ENCODE results near the gene ATP6V0E1. TPM values are rescaled to one million over a fixed set of nuclear protein-coding genes. Genes with fewer than 3 reads are reported as not detected.

Gene ATP6V0E1
- total and polyA plus RNA-seq, 2 of the 8 experiments (the other 6 are each of a cell fraction or from before 2014, with no cell fraction given), result 108 to 134 TPM

DNA sequence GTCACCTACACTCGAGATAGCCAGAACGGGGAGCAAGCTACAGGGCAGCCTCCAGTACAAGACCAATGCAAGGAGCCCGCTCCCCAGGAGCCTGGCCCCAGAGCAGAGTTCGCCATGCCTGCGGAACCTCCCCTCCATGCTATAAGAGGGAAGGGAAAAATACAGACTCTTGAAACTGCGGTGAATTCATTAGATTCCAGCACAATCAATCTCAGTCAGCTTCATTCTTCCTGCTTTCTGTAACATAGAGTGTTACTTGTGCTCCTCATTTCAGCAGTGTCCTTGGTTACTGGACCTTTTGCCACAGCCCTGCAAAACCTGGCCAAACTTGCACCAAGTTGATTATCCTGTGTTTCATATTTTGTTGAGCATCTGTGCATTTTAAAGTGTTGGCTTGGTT is 50.4 kb downstream of the ATP6V0E1 start (continued):
- TF ChIP-seq, protein P1, sequence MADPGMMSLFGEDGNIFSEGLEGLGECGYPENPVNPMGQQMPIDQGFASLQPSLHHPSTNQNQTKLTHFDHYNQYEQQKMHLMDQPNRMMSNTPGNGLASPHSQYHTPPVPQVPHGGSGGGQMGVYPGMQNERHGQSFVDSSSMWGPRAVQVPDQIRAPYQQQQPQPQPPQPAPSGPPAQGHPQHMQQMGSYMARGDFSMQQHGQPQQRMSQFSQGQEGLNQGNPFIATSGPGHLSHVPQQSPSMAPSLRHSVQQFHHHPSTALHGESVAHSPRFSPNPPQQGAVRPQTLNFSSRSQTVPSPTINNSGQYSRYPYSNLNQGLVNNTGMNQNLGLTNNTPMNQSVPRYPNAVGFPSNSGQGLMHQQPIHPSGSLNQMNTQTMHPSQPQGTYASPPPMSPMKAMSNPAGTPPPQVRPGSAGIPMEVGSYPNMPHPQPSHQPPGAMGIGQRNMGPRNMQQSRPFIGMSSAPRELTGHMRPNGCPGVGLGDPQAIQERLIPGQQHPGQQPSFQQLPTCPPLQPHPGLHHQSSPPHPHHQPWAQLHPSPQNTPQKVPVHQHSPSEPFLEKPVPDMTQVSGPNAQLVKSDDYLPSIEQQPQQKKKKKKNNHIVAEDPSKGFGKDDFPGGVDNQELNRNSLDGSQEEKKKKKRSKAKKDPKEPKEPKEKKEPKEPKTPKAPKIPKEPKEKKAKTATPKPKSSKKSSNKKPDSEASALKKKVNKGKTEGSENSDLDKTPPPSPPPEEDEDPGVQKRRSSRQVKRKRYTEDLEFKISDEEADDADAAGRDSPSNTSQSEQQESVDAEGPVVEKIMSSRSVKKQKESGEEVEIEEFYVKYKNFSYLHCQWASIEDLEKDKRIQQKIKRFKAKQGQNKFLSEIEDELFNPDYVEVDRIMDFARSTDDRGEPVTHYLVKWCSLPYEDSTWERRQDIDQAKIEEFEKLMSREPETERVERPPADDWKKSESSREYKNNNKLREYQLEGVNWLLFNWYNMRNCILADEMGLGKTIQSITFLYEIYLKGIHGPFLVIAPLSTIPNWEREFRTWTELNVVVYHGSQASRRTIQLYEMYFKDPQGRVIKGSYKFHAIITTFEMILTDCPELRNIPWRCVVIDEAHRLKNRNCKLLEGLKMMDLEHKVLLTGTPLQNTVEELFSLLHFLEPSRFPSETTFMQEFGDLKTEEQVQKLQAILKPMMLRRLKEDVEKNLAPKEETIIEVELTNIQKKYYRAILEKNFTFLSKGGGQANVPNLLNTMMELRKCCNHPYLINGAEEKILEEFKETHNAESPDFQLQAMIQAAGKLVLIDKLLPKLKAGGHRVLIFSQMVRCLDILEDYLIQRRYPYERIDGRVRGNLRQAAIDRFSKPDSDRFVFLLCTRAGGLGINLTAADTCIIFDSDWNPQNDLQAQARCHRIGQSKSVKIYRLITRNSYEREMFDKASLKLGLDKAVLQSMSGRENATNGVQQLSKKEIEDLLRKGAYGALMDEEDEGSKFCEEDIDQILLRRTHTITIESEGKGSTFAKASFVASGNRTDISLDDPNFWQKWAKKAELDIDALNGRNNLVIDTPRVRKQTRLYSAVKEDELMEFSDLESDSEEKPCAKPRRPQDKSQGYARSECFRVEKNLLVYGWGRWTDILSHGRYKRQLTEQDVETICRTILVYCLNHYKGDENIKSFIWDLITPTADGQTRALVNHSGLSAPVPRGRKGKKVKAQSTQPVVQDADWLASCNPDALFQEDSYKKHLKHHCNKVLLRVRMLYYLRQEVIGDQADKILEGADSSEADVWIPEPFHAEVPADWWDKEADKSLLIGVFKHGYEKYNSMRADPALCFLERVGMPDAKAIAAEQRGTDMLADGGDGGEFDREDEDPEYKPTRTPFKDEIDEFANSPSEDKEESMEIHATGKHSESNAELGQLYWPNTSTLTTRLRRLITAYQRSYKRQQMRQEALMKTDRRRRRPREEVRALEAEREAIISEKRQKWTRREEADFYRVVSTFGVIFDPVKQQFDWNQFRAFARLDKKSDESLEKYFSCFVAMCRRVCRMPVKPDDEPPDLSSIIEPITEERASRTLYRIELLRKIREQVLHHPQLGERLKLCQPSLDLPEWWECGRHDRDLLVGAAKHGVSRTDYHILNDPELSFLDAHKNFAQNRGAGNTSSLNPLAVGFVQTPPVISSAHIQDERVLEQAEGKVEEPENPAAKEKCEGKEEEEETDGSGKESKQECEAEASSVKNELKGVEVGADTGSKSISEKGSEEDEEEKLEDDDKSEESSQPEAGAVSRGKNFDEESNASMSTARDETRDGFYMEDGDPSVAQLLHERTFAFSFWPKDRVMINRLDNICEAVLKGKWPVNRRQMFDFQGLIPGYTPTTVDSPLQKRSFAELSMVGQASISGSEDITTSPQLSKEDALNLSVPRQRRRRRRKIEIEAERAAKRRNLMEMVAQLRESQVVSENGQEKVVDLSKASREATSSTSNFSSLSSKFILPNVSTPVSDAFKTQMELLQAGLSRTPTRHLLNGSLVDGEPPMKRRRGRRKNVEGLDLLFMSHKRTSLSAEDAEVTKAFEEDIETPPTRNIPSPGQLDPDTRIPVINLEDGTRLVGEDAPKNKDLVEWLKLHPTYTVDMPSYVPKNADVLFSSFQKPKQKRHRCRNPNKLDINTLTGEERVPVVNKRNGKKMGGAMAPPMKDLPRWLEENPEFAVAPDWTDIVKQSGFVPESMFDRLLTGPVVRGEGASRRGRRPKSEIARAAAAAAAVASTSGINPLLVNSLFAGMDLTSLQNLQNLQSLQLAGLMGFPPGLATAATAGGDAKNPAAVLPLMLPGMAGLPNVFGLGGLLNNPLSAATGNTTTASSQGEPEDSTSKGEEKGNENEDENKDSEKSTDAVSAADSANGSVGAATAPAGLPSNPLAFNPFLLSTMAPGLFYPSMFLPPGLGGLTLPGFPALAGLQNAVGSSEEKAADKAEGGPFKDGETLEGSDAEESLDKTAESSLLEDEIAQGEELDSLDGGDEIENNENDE (IDR thresholded peaks at IDR 0.05; ENCODE audit: insufficient replicate concordance, low read length), result no peak
- TF ChIP-seq POLR2A (IDR thresholded peaks at IDR 0.05; ENCODE audit: control extremely low read depth in 1 of 2, low read depth in 2 of 2, low read length in 2 of 2) (no peak), GABPA (IDR thresholded peaks at IDR 0.05; ENCODE audit: borderline replicate concordance, insufficient read depth, low read length) (no peak)
